ENCODE measurements around the gene POU6F1. TPM values are rescaled to one million over a fixed set of nuclear protein-coding genes. Genes with fewer than 3 reads are reported as not detected.

POU6F1 gene
- total RNA-seq, 1 donor from 2014 or later, result 11.6 TPM

DNA sequence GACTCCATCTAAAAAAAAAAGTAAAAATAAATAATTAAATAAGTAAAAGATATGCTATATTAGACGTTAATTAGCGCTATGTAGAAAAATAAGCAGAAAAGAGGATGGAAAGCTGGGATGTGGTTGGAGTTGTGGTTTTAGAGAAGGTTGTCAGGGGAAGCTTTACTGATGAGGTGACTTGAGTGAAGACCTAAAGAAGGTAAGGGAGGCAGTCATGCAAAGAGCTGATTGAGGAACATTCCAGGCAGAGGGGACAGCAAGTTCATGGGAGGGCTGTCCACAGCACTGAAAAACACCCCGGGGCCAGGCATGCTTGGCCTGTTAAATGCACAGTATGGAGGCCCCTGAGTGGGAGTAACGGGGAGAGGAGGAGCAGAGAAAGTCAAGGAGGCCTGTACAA lies 36.7 kb upstream of the POU6F1 start:
- Mint-ChIP-seq H3K27ac (peak overlapping the region; percentile 83), H3K4me1 (peaks cover 4% of the 10 kb centered on the region), H3K9me3 (no peaks in the 10 kb centered on the region), H3K4me3 (no peak overlapping the region), H3K27me3 (ENCODE audit: low read depth) (no peaks in the 10 kb centered on the region), H3K36me3 (peaks cover 4% of the 10 kb centered on the region)
- DNase-seq (ENCODE audit: low spot score in 2 of 2, unreplicated experiment in 2 of 2), result no peak
- TF ChIP-seq, protein P1, sequence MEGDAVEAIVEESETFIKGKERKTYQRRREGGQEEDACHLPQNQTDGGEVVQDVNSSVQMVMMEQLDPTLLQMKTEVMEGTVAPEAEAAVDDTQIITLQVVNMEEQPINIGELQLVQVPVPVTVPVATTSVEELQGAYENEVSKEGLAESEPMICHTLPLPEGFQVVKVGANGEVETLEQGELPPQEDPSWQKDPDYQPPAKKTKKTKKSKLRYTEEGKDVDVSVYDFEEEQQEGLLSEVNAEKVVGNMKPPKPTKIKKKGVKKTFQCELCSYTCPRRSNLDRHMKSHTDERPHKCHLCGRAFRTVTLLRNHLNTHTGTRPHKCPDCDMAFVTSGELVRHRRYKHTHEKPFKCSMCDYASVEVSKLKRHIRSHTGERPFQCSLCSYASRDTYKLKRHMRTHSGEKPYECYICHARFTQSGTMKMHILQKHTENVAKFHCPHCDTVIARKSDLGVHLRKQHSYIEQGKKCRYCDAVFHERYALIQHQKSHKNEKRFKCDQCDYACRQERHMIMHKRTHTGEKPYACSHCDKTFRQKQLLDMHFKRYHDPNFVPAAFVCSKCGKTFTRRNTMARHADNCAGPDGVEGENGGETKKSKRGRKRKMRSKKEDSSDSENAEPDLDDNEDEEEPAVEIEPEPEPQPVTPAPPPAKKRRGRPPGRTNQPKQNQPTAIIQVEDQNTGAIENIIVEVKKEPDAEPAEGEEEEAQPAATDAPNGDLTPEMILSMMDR (IDR thresholded peaks at IDR 0.05; ENCODE audit: unreplicated experiment), result no peak

DNA sequence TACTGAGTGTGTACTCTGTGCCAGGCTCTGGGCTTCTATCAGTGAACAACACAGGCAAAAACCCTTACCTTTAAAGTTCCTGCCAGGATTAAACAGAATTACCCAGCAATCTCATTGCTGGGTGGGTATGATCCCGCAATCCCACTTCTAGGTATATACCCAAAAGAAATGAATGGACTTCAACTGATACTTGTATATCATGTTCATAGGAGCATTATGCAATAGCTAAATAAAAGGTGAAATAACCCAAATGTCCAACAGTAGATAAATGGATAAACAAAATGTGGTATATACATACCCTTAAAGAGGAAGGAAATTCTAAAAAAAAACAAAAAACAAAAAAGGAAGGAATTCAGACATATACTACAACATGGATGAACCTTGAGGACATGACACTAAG lies 35.4 kb upstream of the POU6F1 start:
- DNase-seq (ENCODE audit: low spot score in 2 of 2, unreplicated experiment in 2 of 2), result no peak
- Mint-ChIP-seq H3K4me3 (no peak overlapping the region), H3K36me3 (peaks cover 4% of the 10 kb centered on the region), H3K27me3 (ENCODE audit: low read depth) (no peaks in the 10 kb centered on the region), H3K27ac (no peak overlapping the region), H3K9me3 (no peaks in the 10 kb centered on the region), H3K4me1 (peaks cover 4% of the 10 kb centered on the region)
- TF ChIP-seq, protein P1 (IDR thresholded peaks at IDR 0.05; ENCODE audit: unreplicated experiment), result no peak

DNA sequence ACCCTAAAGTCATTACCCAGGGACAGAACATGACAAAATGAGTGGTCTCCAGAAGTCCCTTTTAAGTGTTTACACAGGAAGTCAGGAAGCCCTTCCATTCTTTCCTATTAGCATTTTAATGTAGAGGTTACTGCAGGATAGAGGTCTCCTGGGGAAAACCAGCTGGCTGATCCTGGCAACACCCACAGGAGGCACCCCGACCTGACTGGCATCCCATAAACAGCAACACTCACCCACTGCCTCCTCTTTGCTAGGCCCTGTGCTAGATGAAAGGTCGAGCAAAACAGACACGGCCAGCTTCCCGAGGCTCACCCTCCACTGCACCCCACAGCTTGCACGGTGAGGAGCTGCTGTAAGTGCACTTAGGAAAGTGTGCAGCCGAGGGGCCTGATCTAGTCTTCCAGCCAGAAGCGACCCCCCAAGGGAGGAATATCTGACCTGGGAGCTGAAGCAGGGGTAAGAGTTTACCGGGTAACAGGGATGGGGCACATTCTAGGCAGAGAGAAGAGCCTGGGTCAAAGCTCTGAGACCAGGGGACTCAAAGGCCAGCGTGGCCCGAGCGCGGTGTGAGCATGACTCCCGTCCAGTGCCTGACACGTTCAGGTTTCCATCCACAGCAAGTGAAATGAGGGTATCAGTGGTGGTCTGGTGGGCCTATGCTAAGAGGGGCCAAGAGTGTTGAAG lies 29.8 kb upstream of the POU6F1 start:
- TF ChIP-seq, protein P1 (IDR thresholded peaks at IDR 0.05; ENCODE audit: unreplicated experiment), result no peak
- H3K4me3 Mint-ChIP-seq, result no peak overlapping the region
- DNase-seq (ENCODE audit: low spot score in 2 of 2, unreplicated experiment in 2 of 2), result no peak
- no peaks in the 10 kb centered on the region for H3K9me3 Mint-ChIP-seq
- no peak overlapping the region for H3K27ac Mint-ChIP-seq
- H3K36me3 Mint-ChIP-seq, result peaks cover 12% of the 10 kb centered on the region
- no peaks in the 10 kb centered on the region for H3K4me1 Mint-ChIP-seq
- H3K27me3 Mint-ChIP-seq (ENCODE audit: low read depth), result no peaks in the 10 kb centered on the region

DNA sequence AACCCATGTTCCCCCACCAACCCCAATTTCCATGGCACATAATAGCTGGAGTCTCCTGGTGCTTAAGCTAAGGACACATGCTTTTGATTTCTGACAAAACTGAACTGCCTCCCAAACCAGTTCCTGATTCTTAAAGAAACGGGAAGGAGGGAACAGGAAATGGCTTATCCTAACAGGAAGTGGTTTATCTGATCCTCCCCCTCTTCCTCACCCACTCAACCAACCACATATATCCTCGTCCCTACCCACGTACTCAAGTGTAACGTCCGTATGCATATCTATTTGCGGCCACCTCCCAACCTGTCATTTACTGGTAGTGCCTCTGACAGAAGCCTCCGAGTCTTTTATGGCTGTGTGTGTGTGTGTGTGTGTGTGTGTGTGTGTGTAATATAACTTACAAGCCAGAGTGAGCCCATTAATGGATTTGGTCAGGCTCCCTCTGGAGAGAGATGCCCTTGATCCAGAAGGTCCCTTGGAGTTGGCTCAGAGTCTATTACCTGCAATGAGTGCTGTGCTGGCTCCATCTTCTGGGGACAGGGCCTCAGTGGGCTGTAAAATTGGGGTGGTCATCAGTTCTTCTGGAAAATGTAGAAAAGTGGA lies 28.5 kb upstream of the POU6F1 start:
- no peaks in the 10 kb centered on the region for H3K9me3 Mint-ChIP-seq

DNA sequence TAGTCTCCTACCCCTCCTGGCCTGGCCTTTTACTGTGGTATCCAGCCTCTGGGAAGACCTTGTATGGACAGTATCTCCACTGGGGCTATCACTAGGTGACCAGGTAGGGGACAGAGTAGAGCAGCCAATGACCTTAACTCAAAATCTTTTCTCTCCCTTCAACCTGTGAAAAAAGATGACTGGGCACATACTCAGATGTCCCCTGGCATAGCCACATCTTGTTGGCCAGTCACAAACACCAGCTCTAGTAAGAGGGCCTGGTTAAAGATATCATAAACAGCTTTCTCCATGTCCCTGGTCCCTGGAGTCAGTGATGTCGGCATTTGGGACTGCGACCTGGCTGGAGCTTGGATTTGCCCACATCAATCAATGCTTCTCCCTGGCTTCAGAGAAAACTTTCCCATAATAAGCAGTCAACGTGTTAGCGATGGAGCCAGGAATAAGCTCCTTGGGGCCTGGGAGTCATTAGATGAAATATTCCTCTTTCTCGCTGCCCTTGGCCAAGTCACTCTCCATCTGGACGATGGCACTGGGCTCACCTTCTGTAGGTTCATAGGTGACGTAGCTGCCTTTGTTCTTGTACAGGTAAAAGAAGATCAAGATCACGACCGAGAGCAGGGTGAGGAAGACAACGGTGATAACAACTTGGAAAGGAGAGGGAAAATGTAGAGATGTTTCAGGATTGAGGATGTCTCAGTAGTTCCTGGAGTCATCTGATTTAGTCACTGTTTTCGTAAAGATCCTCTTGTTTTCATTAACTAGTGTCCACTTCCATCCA lies 27.8 kb upstream of the POU6F1 start:
- peaks cover 16% of the 10 kb centered on the region for H3K36me3 Mint-ChIP-seq
- DNase-seq (ENCODE audit: low spot score in 2 of 2, unreplicated experiment in 2 of 2), result no peak
- no peaks in the 10 kb centered on the region for H3K9me3 Mint-ChIP-seq
- peak overlapping the region; percentile 53 for H3K27ac Mint-ChIP-seq
- no peaks in the 10 kb centered on the region for H3K27me3 Mint-ChIP-seq (ENCODE audit: low read depth)
- H3K4me1 Mint-ChIP-seq, result peaks cover 3% of the 10 kb centered on the region
- H3K4me3 Mint-ChIP-seq, result no peak overlapping the region
- TF ChIP-seq, protein P1 (IDR thresholded peaks at IDR 0.05; ENCODE audit: unreplicated experiment), result no peak

More for the DNA sequence above, 28.5 kb upstream of the POU6F1 start:
- DNase-seq (ENCODE audit: low spot score in 2 of 2, unreplicated experiment in 2 of 2), result no peak
- Mint-ChIP-seq H3K27ac (peak overlapping the region; percentile 53), H3K4me3 (no peak overlapping the region), H3K36me3 (peaks cover 16% of the 10 kb centered on the region), H3K4me1 (no peaks in the 10 kb centered on the region), H3K27me3 (ENCODE audit: low read depth) (no peaks in the 10 kb centered on the region)
- TF ChIP-seq, protein P1 (IDR thresholded peaks at IDR 0.05; ENCODE audit: unreplicated experiment), result no peak
